NCI-H1092 (cell line): Measurements from ENCODE around the gene COL8A1.
"Not testable (repeated sequence)": the region's sequence is repeated elsewhere in the genome, so short reads cannot be mapped to it uniquely, and the experiment has no call there.

Experiments
- DNase-seq: peaks from one replicate; lab custom pipeline; 2025; lab: John Stamatoyannopoulos, UW

COL8A1 gene

DNA sequence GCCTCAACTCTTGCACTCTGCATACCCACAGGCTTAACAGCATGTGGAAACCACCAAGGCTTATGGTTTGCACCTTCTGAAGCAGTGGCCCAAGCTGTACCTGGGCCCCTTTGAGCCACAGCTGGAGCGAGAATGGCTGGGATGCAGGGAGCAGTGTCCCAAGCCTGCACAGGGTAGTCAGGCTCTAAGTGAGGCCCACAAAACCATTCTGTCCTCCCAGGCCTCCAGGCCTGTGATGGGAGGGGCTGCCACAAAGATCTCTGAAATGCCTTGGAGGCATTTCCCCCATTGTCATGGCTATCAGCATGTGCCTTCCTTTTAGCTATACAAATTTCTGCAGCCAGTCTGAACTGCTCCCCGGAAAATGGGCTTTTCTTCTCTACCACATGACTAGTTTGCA, 166.8 kb downstream of the COL8A1 start:
- no peak for DNase-seq

DNA sequence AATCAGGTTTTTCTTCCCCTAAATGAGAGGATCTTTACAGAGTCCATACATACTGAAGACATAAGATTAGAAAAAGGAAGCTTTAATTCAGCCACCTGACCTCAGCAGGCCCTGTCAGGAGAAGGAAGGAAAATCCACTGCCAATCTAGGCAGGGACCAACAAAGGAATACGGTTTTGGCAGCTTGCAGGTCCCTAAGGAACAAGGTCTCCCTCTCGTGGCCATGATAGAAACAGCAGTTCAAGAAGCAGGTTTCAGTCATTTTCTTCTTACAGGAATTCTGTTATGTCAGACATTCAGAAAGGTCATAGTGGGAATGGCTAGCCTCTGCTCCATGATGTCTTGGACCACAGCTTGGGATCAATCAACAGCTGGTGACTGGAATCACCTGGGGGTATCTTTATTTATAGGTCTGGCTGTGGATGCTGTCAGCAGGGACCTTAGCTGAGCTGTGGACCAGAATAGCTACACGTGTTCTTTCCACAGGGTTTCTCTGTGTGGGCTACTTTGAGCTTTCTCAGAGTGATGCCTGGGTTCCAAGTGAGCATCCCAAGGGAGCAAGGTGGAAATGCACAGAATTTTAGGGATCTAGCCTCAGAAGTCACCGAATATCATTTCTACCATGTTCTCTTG, 169.9 kb downstream of the COL8A1 start:
- DNase-seq = peak; percentile 17

DNA sequence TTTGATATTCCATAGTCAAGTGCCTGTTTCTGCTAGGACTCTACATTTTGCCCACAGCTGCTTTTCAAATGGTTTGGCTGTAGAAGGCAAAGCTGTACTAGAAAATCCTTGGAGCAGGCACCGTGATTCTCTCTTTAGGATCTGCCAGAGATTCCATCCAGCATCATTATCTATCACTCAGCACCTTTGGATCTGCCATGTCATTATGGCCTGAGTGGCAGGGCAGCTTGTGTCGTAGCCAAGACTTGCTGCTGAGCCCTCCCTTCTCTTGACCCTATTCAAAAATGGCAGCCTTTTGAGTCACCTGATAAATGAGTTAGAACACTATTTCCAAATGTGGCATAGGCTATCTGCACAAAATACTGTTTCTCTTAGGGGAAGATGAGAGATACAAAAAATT, 171.2 kb downstream of the COL8A1 start:
- no peak for DNase-seq

DNA sequence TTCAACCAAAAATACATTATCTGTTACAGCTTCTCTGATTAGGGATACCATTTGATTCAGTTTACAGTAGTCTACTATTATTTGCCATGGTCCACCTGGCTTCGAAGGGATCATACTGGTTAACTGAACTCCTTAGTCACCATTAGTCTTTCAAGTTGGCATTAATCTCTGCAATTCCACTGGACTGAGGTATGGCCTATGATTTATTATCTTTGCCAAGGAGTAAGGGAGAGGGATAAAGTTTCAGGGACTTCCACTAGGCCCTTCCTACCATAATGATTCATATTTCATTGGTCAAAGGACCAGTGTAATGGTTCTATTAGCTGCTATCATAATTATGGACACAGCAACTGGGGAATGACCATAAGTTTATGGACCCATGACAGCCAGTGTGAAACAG, 172.0 kb downstream of the COL8A1 start:
- no peak for DNase-seq

DNA sequence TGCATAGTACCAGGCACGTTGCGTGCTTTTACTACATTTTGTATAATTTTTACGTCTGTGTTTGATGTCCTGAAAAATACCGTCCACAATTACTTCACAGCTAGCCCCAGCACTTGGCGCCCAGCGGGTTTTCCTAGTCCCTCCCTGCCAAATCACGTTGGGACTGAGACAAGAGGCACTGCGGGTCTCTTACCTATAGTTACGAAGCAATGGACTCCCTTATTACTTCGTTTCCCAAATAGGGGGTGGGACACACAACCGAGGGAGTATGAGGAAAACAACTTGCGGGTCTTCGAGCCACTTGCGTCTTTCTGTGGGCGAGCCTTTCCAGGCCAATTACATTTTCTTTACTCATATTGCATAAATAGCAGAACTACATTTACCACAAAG, 178.6 kb downstream of the COL8A1 start:
- peak; percentile 10 for DNase-seq

DNA sequence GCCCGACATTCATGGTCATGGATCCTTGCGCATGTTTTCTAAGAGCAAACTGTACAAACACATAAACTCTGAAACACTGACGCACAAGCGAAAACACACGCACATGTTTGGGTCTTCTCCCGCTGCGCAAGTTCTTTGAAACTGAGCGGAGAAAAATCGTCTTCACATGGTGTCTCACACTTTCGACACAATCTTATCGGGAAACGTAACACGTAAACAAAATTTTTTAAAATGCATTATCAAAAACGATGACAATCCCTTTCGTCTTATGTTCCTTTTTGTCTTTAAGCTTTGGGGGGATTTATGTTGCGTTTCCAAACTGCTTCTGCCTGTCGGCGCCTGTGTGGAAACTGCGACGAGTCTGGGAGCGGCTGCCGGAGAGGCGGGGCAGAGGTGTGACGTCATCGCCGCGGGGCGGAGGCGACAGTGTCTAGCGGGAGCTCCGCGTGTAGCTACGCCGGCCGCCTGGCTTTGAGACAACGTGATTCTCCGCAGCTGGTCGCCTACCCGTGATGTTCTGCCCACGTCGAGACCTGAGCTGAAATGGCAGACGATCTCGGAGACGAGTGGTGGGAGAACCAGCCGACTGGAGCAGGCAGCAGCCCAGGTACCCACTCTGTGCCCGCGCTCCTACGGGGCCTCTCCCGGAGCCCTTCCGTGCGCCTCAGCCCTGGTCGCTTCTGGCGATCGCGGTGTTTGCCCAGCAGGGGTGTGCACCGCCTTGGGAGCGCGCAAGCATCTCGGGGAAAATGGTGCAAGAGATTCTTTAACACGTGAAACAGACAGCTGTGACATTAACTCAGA, 179.2 kb downstream of the COL8A1 start, which contains the start of gene CMSS1:
Gene CMSS1 (plus strand): TSS at position 426 of the 804 bp plus-strand sequence.
- peak; percentile 77 for DNase-seq

DNA sequence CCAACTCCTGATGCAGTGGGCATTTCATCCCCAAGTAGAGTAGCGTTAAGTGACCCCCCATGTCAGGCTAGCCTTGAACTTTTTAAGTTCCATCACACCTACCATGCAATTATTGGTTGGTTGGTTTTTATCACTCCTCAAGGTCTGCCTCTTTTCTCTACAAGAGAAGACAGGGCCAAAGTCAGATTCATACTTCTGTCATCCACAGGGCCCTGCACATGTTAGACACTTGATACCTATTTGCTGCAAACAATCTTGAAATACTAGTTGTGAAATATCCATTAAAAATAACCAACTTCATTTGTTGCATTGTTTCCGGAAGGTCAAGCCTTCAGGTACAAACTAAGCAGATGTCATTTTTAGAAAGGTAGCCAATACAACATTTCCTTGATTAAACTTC, 180.4 kb downstream of the COL8A1 start:
- no peak for DNase-seq

DNA sequence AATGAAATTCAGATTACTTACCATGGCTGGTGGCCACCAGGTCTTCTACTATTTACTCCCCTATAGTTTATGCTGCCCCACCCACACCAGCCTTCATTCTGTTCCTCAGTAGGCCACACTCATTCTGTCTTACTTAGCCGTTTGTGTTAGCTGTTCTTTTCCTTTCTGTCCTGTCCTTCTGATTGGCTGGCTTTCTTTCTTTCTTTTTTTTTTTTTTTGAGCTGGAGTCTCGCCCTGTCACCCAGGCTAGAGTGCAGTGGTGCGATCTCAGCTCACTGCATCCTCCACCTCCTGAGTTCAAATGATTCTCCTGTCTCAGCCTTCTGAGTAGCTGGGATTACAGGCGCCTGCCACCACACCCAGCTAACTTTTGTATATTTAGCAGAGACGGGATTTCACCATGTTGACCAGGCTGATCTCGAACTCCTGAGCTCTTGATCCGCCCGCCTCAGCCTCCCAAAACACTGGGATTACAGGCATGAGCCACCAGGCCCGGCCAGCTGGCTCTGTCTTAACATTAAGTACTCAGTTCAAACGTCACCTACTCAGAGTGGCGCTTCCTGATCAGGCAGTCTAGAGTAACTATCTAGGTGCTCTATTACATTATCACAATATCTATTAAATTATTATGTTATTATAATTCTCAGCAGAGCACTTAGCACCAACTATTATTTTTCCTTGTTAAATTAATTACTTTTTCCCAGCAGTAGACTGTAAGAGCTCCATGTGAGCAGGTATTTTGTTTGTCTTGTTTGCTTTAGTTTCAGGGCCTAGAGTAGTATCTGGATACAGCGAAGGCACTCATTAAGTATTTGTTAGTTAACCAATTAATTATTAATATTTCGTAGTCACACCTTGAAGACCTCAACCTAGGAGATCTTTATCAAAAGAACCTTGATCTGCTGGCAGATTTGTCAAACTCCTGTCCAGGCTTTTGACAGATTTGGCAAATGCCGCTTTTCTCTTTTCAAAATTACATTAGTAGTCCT, 185.6 kb downstream of the COL8A1 start:
- DNase-seq = no peak

DNA sequence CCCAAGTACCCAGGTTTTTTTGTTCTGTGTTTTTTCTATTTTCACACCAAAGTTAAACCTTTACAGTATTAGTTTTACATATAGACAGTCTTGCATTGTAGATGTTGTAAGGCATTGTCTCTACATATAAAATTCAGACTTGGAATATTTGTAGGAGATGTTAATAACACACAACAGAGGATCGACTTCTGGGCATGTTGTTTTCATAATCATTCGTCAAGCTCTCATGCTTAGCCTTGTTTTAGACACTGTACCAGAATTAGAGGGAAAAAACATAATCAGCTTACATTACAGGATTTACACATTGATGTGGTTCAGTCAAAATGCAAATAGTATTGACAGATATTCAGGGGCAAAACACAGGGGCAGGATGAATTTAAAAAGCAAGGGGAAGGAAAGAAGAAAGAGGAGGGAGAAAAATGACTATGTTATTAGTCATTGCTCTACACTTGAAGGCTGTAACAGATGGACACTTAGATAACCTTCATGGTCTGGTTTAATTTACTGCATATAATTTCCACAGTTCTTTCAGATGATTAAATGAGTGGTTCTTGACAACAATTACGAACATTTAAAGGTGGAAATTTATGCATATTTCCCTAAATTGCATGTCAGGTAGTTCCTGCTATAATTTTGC, 186.7 kb downstream of the COL8A1 start:
- DNase-seq = no peak

DNA sequence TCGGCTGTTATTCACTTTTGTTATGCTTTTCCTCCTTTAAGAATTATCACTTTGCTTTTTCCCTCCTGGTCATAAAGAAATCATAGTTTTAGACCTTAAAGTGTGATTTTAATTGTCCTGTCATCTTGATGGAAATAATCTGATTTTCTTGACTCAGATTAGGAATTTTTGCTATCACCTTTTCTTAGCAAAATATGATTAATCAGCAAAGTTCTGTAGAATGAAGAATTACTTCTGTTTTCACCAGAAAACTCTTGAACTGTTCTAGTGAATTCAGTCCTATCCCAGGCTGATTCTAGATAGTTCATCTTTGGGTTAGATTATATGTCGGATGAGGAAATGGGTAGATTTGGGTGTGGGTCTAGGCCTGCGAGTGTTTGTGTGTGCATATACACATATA, 191.4 kb downstream of the COL8A1 start:
- DNase-seq = no peak

DNA sequence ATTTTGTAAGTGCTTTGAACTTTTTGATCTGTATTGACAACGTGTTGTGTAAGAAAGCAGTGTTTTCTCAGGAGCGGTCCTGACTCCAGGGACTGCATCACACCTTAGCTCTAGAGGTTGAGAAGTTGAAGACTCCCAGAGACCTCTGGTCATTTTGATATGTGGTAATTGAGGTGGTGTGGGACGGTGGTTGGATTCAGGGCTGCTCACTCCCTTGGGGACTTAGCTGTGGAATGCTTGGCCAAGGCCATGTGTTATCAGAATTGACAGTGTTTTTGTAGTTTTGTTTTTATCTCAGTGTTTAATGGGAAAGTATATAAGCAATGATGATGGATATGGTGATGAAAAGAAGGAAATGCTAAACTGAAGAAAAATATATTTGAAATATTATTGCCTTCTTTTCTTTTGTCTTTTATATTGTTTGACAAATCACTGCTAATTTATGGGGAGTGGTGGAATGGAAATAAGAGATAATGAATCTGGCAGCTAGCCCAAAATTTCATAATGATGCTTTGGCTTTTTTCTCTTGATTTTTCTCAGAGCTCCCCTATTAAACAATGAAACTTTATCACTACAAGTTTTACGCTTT, 195.3 kb downstream of the COL8A1 start:
- DNase-seq = no peak

DNA sequence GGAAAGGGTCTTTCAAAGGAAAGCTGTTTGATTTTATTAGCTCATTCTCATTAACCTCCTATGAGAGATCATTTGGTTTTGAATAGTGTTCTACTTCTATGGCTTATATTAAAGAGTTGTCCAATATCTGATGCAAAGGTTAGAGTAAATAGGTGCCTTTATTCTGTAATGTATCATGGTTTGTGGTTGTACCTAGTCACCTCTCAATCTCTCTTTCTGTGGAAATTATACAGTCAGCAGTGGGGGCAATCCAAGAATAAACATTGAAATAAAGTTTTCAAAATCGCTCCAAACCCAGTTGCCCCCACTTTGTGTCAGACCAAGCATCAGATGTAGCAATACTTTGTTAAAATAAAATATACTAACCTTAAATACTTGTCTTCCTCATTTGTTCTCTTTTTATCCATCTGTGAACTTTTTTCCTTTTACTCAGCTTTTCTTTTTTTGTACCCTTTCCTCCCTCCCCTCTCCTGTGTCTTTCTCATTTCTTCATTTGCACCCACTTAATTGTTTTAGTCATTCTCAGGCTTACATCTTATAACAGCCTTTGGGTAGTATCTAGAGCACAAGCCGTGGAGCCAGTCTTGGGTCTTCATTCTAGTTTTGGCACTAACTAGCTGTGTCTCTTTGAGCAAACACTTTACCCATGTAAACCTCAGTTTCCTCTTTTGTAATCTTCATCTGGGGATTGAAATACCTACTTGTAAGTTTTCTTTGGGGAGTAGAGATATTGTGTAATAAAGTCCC, 196.0 kb downstream of the COL8A1 start:
- no peak for DNase-seq

DNA sequence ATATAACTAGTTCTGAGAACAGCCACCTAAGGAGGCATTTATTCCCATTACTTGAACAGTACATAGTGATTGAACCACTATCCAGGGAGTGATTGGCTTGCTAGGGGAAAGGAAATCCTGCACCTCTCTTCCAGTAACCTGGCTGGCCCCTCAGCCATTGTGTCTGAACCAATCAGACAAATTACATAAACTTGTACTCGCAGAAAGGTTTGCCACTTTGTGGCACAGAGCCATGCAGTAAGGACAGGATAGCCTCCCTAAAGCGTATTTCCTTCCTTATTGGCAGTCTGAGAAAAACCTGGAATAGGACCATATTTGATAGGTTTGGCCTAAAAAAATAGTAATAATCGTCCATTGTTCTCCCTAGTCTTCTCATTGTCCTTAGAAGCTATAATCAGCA, 198.3 kb downstream of the COL8A1 start:
- DNase-seq = no peak

DNA sequence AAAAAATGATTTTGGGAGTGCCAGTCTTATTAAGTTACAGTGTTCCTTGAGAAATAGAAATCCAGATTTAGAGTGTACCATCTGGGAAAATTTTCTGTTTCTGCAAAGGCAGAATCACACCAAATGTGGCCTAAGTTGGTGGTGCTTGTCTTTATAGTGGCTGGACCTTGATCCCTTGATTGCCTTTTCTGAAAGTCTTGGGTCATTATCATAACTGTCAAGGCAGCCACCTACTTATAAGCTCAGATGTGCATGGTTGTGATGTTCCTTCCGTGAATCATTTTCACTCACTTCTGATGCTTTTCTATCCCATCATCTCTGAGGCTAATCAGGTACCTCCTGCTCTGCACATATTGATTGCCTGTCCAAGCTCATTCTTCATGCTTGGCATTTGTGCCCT, 199.3 kb downstream of the COL8A1 start:
- no peak for DNase-seq

DNA sequence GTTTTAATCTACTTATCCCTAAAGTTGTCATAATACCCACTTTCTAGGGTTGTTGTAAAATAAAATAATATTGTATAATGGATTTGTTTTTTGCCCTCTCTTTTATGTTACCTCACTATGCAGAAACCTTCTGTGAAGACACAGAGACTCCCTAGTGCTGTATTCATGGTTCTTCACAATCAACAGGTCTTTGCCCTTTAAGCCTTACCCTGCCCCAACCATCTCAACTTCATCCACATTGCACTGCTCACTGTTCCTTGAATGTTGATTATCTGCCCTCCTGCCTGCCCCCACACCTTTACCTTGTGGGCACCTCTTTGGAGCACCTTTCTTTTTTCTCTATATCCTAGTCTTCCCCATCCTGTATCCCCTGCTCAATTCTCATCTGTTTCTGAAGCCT, 200.4 kb downstream of the COL8A1 start:
- DNase-seq = no peak

DNA sequence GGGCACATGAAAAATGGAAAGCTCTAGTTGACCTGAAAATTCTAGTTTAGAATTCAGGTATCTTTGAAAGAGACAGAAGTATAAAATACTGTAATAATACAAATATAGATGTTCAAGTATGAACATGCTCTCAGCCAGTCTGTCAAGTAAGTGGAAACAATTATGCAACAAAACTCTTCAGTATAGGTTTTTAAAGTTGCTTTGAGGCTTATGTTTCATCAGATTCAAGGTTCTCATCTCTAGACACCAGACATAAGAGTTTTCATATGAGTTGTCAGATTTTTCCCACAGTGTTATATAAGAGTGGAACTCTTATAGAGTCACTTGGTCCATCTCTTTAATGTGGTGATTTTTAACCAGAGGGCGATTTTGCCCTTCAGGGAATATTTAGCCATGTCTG, 201.2 kb downstream of the COL8A1 start:
- no peak for DNase-seq

DNA sequence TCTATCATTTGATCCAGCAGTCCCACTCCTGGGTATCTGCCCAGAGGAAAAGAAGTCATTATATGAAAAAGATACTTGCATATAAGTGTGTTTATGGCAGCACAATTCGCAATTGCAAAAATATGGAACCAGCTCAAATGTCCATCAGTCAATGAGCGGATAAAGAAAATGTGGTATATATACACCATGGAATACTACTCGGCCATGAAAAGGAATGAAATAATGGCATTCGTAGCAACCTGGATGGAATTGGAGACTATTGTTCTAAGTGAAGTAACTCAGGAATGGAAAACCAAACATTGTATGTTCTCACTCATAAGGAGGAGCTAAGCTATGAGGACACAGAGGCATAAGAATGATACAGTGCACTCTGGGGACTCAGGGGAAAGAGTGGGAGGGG, 203.6 kb downstream of the COL8A1 start:
- not testable (repeated sequence) for DNase-seq

DNA sequence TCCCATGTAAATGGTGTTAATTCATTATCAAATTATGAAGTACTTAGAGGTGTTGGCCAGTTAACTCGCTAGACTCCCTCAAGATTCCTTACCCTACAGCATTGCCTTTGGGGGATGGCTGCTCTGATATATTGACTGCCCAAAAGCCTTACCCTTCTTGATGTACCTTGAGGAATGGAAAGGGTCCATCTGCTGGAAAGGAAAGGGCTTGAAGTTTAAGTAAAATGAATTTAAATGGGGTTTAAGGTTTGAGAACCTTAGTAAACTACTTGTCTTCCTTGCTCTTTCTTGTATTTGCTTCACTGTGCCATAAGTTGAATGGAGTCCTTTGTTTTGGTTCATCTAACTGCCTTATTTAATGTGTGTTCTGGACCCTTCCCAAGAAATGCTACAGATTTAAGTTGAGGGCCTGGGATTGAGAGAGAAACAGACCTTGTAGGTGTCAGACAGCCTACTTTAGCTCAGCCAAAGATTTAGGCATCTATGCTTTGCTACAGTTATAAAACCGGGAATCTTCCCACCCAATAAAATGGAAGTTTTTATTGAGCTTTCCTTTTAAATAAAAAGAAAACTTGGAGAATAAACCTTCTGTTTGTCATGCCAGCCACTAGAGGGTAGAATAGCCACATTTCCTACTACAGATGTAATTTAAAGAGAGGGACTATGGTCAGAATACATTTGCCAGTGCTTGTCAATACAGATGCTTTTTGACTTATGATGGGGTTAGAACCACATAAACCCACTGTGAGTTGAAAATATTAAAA, 204.6 kb downstream of the COL8A1 start:
- DNase-seq = peak; percentile 46

DNA sequence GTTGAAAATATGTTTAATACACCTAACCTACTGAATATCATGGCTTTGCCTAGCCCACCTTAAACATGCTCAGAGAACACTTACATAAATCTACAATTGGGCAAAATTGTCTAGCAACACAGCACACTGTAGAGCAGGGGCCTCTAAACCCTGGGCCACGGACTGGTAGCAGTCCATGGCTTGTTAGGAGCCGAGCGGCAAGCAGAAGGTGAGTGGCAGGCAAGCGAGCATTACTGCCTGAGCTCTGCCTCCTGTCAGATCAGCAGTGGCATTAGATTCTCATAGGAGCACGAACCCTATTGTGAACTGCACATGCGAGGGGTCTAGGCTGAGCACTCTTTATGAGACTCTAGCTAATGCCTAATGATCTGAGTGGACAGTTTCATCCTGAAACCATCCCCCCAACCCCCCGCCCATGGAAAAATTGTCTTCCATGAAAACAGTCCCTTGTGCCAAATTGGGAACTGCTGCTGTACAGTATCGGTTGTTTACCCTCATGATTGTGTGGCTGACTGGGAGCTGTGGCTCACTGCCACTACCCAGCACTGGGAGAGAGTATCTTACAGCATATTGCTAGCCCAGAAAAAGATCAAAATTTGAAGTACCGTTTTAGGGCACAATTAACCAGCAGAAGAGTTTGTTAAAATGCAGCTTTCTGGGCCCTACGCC, 205.3 kb downstream of the COL8A1 start:
- DNase-seq = no peak

DNA sequence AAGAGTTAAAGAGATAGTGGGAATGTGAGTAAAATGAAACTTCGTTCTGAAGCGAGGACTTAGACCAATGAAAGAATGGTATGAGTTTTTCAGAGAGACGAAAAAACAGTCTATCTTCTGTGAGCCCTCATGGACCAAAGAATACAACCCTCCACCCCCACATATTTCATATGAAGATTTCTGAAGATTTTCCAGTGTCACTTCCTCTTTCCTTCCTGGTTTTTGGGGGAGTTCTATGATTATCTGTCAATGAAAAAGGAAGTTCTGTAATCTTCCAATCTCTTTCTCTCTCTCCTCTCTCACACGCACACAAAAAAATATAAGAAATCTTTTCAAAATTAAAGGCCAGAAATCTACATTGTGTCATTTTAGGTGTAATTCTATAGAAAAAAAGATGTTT, 206.9 kb downstream of the COL8A1 start:
- DNase-seq = no peak
